GM12878 (cell line): ENCODE results near the gene CYP26B1. TPM values are rescaled to one million over a fixed set of nuclear protein-coding genes. Genes with fewer than 3 reads are reported as not detected.

ENCODE experiments used
- ATAC-seq: fragments of 200-7000 bp; cut with Tn5 transposase; 3 replicates; pipeline ENCODE4 v1.9.1; 2020; ENCODE audit warnings: mild to moderate bottlenecking, moderate library complexity
- BruUV-seq: library from RNA; stranded (reverse); fragments of 400-500 nt; replicated peaks from 2 replicates; lab custom pipeline; 2021; lab: Mats Ljungman, UMichigan
- CTCF ChIA-PET: fragments of 300-600 bp; sonication (Branson Sonifier 250); formaldehyde crosslinking; extraction: SDS; loops from one replicate; lab custom pipeline; 2021; ENCODE audit warnings: inconsistent platforms; lab: Yijun Ruan, JAX
- POLR2A ChIA-PET: fragments of 350-600 bp; formaldehyde crosslinking; extraction: SDS; loops from one replicate; lab custom pipeline; 2021; ENCODE audit warnings: inconsistent platforms; lab: Charles Lee
- RAD21 ChIA-PET: fragments of 300-600 bp; sonication (Branson Sonifier 250); formaldehyde crosslinking; loops from one replicate; lab custom pipeline; 2023; ENCODE audit warnings: antibody characterized with exemption; ENCODE audit not compliant: unreplicated experiment; lab: Charles Lee
- SMC1A ChIA-PET: fragments of 300-600 bp; sonication (Branson Sonifier 250); formaldehyde crosslinking; loops from one replicate; lab custom pipeline; 2023; ENCODE audit not compliant: unreplicated experiment, uncharacterized antibody; lab: Charles Lee
- DNase-seq: peaks from one replicate; pipeline ENCODE4 v3.0.0-alpha.2; 2011; ENCODE audit warnings: low read depth, low spot score
- FAIRE-seq: peaks from 3 replicates; lab custom pipeline; 2011; peaks lifted over from hg19 to GRCh38; lab: Jason Lieb, UNC
- H2AFZ ChIP-seq: 2 replicates; pipeline ENCODE4 v1.6.0; 2011; ENCODE audit warnings: low read depth, low read length, control low read depth; ENCODE audit not compliant: control insufficient read depth
- H3K27ac ChIP-seq: 2 replicates; pipeline ENCODE4 v1.5.1; 2011; ENCODE audit warnings: control low read depth; ENCODE audit not compliant: control insufficient read depth, insufficient read depth
- H3K27me3 ChIP-seq, 2 experiments: replicated peaks in 1 of 2; 2 replicates each; pipeline versions ENCODE4 v1.6.0 to v1.6.1; 2011; ENCODE audit warnings: low read length in 1 of 2; ENCODE audit not compliant: control insufficient read depth in 2 of 2, insufficient read depth in 2 of 2
- H3K36me3 ChIP-seq, 2 experiments: 2 replicates each; pipeline ENCODE4 v1.5.1; 2011; ENCODE audit warnings: low read length in 1 of 2; ENCODE audit not compliant: control insufficient read depth in 2 of 2, insufficient read depth in 2 of 2
- H3K4me1 ChIP-seq: 2 replicates; pipeline ENCODE4 v1.6.1; 2011; ENCODE audit warnings: mild to moderate bottlenecking, low read length, moderate library complexity, mixed read lengths; ENCODE audit not compliant: control insufficient read depth, insufficient read depth
- H3K4me2 ChIP-seq: 2 replicates; pipeline ENCODE4 v1.6.0; 2011; ENCODE audit warnings: control low read depth; ENCODE audit not compliant: control insufficient read depth, insufficient read depth
- H3K4me3 ChIP-seq: fragments of 200-600 bp; sonication (generic); 2 replicates; pipeline ENCODE4 v1.5.1; 2016
- H3K79me2 ChIP-seq: 2 replicates; pipeline ENCODE4 v1.6.0; 2011; ENCODE audit warnings: low read length; ENCODE audit not compliant: control insufficient read depth, insufficient read depth
- H3K9ac ChIP-seq: 2 replicates; pipeline ENCODE4 v1.8.0; 2011; ENCODE audit warnings: low read length, control low read depth, mixed read lengths; ENCODE audit not compliant: control insufficient read depth, insufficient read depth
- H3K9me3 ChIP-seq: replicated peaks from 3 replicates; pipeline ENCODE4 v1.5.1; 2011; ENCODE audit warnings: mild to moderate bottlenecking, low read length; ENCODE audit not compliant: control insufficient read depth, insufficient read depth
- H4K20me1 ChIP-seq: 2 replicates; pipeline ENCODE4 v1.6.0; 2011; ENCODE audit not compliant: control insufficient read depth, insufficient read depth
- BACH1 ChIP-seq: fragments of 450-650 bp; IDR thresholded peaks from 2 replicates; pipeline ENCODE4 v1.6.1; 2017; ENCODE audit warnings: mild to moderate bottlenecking, borderline replicate concordance
- CHD2 ChIP-seq: IDR thresholded peaks from 2 replicates; pipeline ENCODE4 v1.6.1; 2011; ENCODE audit warnings: low read depth, low read length, improper control_type of control experiment, borderline replicate concordance
- EED ChIP-seq: sonication (generic); IDR thresholded peaks from 2 replicates; pipeline ENCODE4 v1.6.1; 2016; ENCODE audit warnings: antibody characterized with exemption, low read depth
- EP300 ChIP-seq, 2 experiments: fragments of 150-350 bp in 1 of 2; IDR thresholded peaks; 2 replicates each; pipeline ENCODE4 v1.6.1; 2011 to 2012; ENCODE audit warnings: low read depth in 2 of 2, low read length in 2 of 2, borderline replicate concordance in 1 of 2, improper control_type of control experiment in 1 of 2, inconsistent platforms in 1 of 2; ENCODE audit not compliant: control insufficient read depth in 1 of 2
- FOXK2 ChIP-seq: fragments of 450-650 bp; IDR thresholded peaks from 2 replicates; pipeline ENCODE4 v1.6.1; 2017; ENCODE audit warnings: mild to moderate bottlenecking, moderate library complexity
- HDAC2 ChIP-seq: fragments of 200-600 bp; sonication (generic); IDR thresholded peaks from 2 replicates; pipeline ENCODE4 v1.6.1; 2017
- HDGF ChIP-seq: fragments of 450-650 bp; IDR thresholded peaks from 2 replicates; pipeline ENCODE4 v1.6.1; 2016; ENCODE audit warnings: antibody characterized with exemption
- HSF1 ChIP-seq: fragments of 150-350 bp; IDR thresholded peaks from 2 replicates; pipeline ENCODE4 v1.6.1; 2014; ENCODE audit warnings: mild to moderate bottlenecking, low read depth, low read length
- MAX ChIP-seq: IDR thresholded peaks from 2 replicates; pipeline ENCODE4 v1.6.1; 2012; ENCODE audit warnings: low read depth, low read length, improper control_type of control experiment
- MTA2 ChIP-seq: fragments of 450-650 bp; IDR thresholded peaks from 2 replicates; pipeline ENCODE4 v1.6.1; 2016; ENCODE audit warnings: low read depth, mild to moderate bottlenecking, moderate library complexity
- MXI1 ChIP-seq: fragments of 150-350 bp; IDR thresholded peaks from 2 replicates; pipeline ENCODE4 v1.6.1; 2011; ENCODE audit warnings: low read depth, mild to moderate bottlenecking, inconsistent platforms, low read length, improper control_type of control experiment
- PAX5 ChIP-seq: IDR thresholded peaks from 2 replicates; pipeline ENCODE4 v1.6.1; 2011; ENCODE audit warnings: low read depth, low read length, borderline replicate concordance
- RELA ChIP-seq: fragments of 450-650 bp; IDR thresholded peaks from 2 replicates; pipeline ENCODE4 v1.8.0; 2014; ENCODE audit warnings: borderline replicate concordance; ENCODE audit not compliant: partially characterized antibody
- ZBTB33 ChIP-seq: fragments of 450-650 bp; IDR thresholded peaks from 2 replicates; pipeline ENCODE4 v1.6.1; 2017; ENCODE audit warnings: mild to moderate bottlenecking
- ZNF274 ChIP-seq: IDR thresholded peaks from one replicate; pipeline ENCODE4 v1.8.0; 2011; ENCODE audit not compliant: insufficient read length, insufficient read depth
- ZNF384 ChIP-seq: IDR thresholded peaks from 2 replicates; pipeline ENCODE4 v1.6.1; 2012; ENCODE audit warnings: low read depth, mild to moderate bottlenecking, low read length, improper control_type of control experiment, borderline replicate concordance
- WGBS: methylation state at CpG from one replicate; pipeline ENCODE4 v1.1.6; 2016; ENCODE audit warnings: low lambda C conversion rate; ENCODE audit not compliant: insufficient replicate concordance, insufficient coverage; ENCODE audit errors: missing lambda C conversion rate; 5-methylcytosine and 5-hydroxymethylcytosine counted together
- in situ Hi-C: fragments of 300-500 bp; cut with MboI; formaldehyde crosslinking; loops from 9 replicates; pipeline ENCODE4 v1.14.3; 2018; ENCODE audit warnings: mixed read lengths
- intact Hi-C: fragments of 100-400 bp; cut with micrococcal nuclease; formaldehyde crosslinking; loops from one replicate; pipeline ENCODE4 v1.14.2; 2022; ENCODE audit not compliant: unreplicated experiment
- polyA plus RNA-seq, 11 experiments: library from polyadenylated mRNA; depleted of rRNA in 4 of 11; unstranded in 6 of 11; stranded (reverse) in 5 of 11; fragments of >200 nt; fragmentation: Nextera tagmentation in 4 of 11; fragmentation: Illumina TruSeq in 1 of 11; extraction: Ambion mirVana in 4 of 11; extraction: Trizol in 1 of 11; gene quantifications; 1 replicate in 1 of 11; 2 replicates in 10 of 11; pipeline versions ENCODE4 v1.2.1 to v1.2.3, GENCODE V29; 2011 to 2016; ENCODE audit warnings: inconsistent platforms in 2 of 11, missing spikeins in 2 of 11, low read depth in 1 of 11
- total RNA-seq, 4 experiments: library from RNA; depleted of rRNA in 3 of 4; stranded (reverse); fragments of >200 nt in 3 of 4; fragmentation: Illumina TruSeq in 1 of 4; extraction: Trizol in 1 of 4; gene quantifications; 2 replicates each; pipeline versions ENCODE4 v1.2.1 to v1.2.3, GENCODE V29; 2013 to 2021

The CYP26B1 gene
- total and polyA plus RNA-seq, 10 of the 15 experiments (the other 5 are each of a cell fraction or from before 2014, with no cell fraction given), result not detected

GRCh38 chr2:72144274-72144631, 3.4 kb downstream of the CYP26B1 start (continued):
- no peak for TF ChIP-seq HSF1
- no peak for TF ChIP-seq ZBTB33
- no peak for TF ChIP-seq HDGF
- no peak for TF ChIP-seq RELA

DNA sequence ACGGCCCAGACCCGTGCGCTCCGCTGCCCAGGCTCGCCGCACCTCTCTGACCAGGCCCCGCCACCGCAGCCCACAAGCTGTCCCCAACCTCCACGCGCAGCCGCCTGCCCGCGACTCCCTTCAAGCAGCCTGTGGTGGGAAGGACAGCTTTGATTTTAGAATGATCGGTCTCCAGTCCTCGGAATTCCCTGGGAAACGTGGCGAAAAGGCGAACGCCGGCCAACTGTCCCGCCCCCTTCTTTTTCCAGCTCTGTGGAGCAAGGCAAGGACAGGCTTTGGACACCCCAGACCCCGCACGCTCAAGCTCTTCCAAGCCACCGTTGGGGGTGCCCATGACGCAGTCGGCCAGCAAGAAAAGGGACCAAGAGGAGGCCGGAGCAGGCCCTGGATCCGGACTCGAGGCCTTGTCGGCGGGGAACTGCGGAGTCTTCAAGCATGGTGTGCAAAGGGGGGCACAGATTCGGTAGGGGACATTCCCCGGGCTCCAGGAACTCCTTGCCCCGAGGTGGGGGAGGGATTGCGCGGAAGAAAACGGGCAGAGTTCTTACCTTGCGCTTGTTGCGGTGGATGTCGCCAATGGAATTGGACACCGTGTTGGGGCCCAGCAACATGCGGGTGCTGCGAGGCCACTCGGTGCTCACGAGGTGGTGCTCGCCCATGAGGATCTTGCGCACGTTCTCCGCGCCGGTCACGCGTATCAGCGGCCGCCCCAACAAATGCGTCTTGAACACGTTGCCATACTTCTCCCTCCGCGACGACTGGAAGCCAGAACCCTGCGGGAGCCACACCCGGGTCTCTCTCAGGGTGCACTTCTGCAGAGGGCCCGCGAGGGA, 4.0 kb downstream of the CYP26B1 start:
- no peak overlapping the region for H2AFZ ChIP-seq
- H3K4me1 ChIP-seq, result no peaks in the 10 kb centered on the region
- H3K4me2 ChIP-seq, result no peak overlapping the region
- POLR2A ChIA-PET, result no interaction called here
- 49% methylated on average over 52 of the region's 65 CpGs for whole genome bisulfite sequencing
- no peaks in the 10 kb centered on the region; the same call in 2 of the 3 replicates for H3K9me3 ChIP-seq
- CTCF ChIA-PET, result no interaction called here
- SMC1A ChIA-PET, result no interaction called here
- peaks cover 4 to 14% of the 10 kb centered on the region in 2 experiments; a peak in 3 of 4 replicates for H3K27me3 ChIP-seq
- DNase-seq, result no peak
- H3K36me3 ChIP-seq, result no peaks in the 10 kb centered on the region
- H3K4me3 ChIP-seq, result no peak overlapping the region
- RAD21 ChIA-PET, result no interaction called here
- H4K20me1 ChIP-seq, result no peaks in the 10 kb centered on the region
- in situ Hi-C loops, result loop anchor here (25.0 kb wide), 1 partner anchor 856 kb away; no protein-coding TSS in a partner anchor
- no peak for TF ChIP-seq MTA2
- TF ChIP-seq EED, result no peak
- TF ChIP-seq MXI1, result no peak
- TF ChIP-seq CHD2, result no peak
- TF ChIP-seq MAX, result no peak
- TF ChIP-seq FOXK2, result no peak
- no peak for TF ChIP-seq PAX5
- no peak for TF ChIP-seq EP300 (IDR thresholded peaks at IDR 0.05; ENCODE audit: borderline replicate concordance in 1 of 2, control insufficient read depth in 1 of 2, low read depth in 2 of 2, low read length in 2 of 2)
- no peak for TF ChIP-seq ZNF274
- no peak for TF ChIP-seq ZNF384
- TF ChIP-seq BACH1, result no peak
- no peak for TF ChIP-seq HDAC2
- TF ChIP-seq, all 136 proteins: peak for 0
- intact Hi-C loops, result no loop called here
- FAIRE-seq, result no peak
- Histone ChIP-seq H3K27ac (no peak overlapping the region), H3K9ac (no peak overlapping the region), H3K79me2 (no peaks in the 10 kb centered on the region)
- BruUV-seq, result no TSS peak
- ATAC-seq, result no peak
